ENCODE measurements around the gene ITPR2. TPM values are rescaled to one million over a fixed set of nuclear protein-coding genes. Genes with fewer than 3 reads are reported as not detected.

The ITPR2 gene
- total RNA-seq, 1 donor from 2014 or later, result 77.9 TPM

- H3K9me3 Mint-ChIP-seq (ENCODE audit: unreplicated experiment), result no peaks in the 10 kb centered on the region
- TF ChIP-seq CTCF (IDR thresholded peaks at IDR 0.05; ENCODE audit: partially characterized antibody, unreplicated experiment), result no peak
- peaks cover 2% of the 10 kb centered on the region for H3K4me1 Mint-ChIP-seq (ENCODE audit: low read depth, unreplicated experiment)
- no peaks in the 10 kb centered on the region for H3K36me3 Mint-ChIP-seq (ENCODE audit: unreplicated experiment)
- no peak overlapping the region for H3K4me3 Mint-ChIP-seq (ENCODE audit: unreplicated experiment)
- H3K27ac Mint-ChIP-seq (ENCODE audit: unreplicated experiment), result no peak overlapping the region
- H3K27me3 Mint-ChIP-seq (ENCODE audit: unreplicated experiment), result peaks cover 2% of the 10 kb centered on the region
- DNase-seq, result no peak
Observed at GRCh38 chr12:26737487-26738030, 95.4 kb downstream of the ITPR2 start.

- DNase-seq, result no peak
- no peak overlapping the region for H3K27ac Mint-ChIP-seq (ENCODE audit: unreplicated experiment)
- H3K4me3 Mint-ChIP-seq (ENCODE audit: unreplicated experiment), result no peak overlapping the region
- H3K9me3 Mint-ChIP-seq (ENCODE audit: unreplicated experiment), result no peaks in the 10 kb centered on the region
- H3K4me1 Mint-ChIP-seq (ENCODE audit: low read depth, unreplicated experiment), result peaks cover 2% of the 10 kb centered on the region
- no peak for TF ChIP-seq CTCF (IDR thresholded peaks at IDR 0.05; ENCODE audit: partially characterized antibody, unreplicated experiment)
- peaks cover 2% of the 10 kb centered on the region for H3K27me3 Mint-ChIP-seq (ENCODE audit: unreplicated experiment)
- H3K36me3 Mint-ChIP-seq (ENCODE audit: unreplicated experiment), result no peaks in the 10 kb centered on the region
Observed at GRCh38 chr12:26736563-26737486, 96.2 kb downstream of the ITPR2 start.

- H3K4me3 Mint-ChIP-seq (ENCODE audit: unreplicated experiment), result no peak overlapping the region
Observed at GRCh38 chr12:26735249-26735639, 97.8 kb downstream of the ITPR2 start.

GRCh38 chr12:26734510-26735248 lies 98.3 kb downstream of the ITPR2 start:
- no peaks in the 10 kb centered on the region for H3K36me3 Mint-ChIP-seq (ENCODE audit: unreplicated experiment)
- no peak for DNase-seq

More at GRCh38 chr12:26735249-26735639, 97.8 kb downstream of the ITPR2 start:
- DNase-seq, result no peak
- Mint-ChIP-seq H3K9me3 (ENCODE audit: unreplicated experiment) (no peaks in the 10 kb centered on the region), H3K36me3 (ENCODE audit: unreplicated experiment) (no peaks in the 10 kb centered on the region), H3K4me1 (ENCODE audit: low read depth, unreplicated experiment) (no peaks in the 10 kb centered on the region), H3K27me3 (ENCODE audit: unreplicated experiment) (peaks cover 2% of the 10 kb centered on the region), H3K27ac (ENCODE audit: unreplicated experiment) (no peak overlapping the region)
- no peak for TF ChIP-seq CTCF (IDR thresholded peaks at IDR 0.05; ENCODE audit: partially characterized antibody, unreplicated experiment)

More at GRCh38 chr12:26734510-26735248, 98.3 kb downstream of the ITPR2 start:
- Mint-ChIP-seq H3K27me3 (ENCODE audit: unreplicated experiment) (peaks cover 2% of the 10 kb centered on the region), H3K4me1 (ENCODE audit: low read depth, unreplicated experiment) (no peaks in the 10 kb centered on the region), H3K27ac (ENCODE audit: unreplicated experiment) (no peak overlapping the region), H3K9me3 (ENCODE audit: unreplicated experiment) (no peaks in the 10 kb centered on the region), H3K4me3 (ENCODE audit: unreplicated experiment) (no peak overlapping the region)
- TF ChIP-seq CTCF (IDR thresholded peaks at IDR 0.05; ENCODE audit: partially characterized antibody, unreplicated experiment), result no peak

Data from glutamatergic neuron (in vitro differentiated cells).